ENCODE data around the gene EBF3. TPM values are rescaled to one million over a fixed set of nuclear protein-coding genes. Genes with fewer than 3 reads are reported as not detected.

EBF3 gene
- polyA plus RNA-seq, 1 experiment, result 0.32 TPM

GRCh38 chr10:130003787-130004613 lies 39.9 kb upstream of the EBF3 start:
- ChIA-PET POLR2A (no interaction called here), CTCF (no interaction called here)
- Histone ChIP-seq H3K36me3 (ENCODE audit: control insufficient read depth, insufficient read depth, low read length) (no peaks in the 10 kb centered on the region), H3K4me3 (ENCODE audit: low read depth, low read length) (no peak overlapping the region), H3K27me3 (ENCODE audit: control insufficient read depth, insufficient read depth, low read length) (no peaks in the 10 kb centered on the region)
- TF ChIP-seq, protein P1, sequence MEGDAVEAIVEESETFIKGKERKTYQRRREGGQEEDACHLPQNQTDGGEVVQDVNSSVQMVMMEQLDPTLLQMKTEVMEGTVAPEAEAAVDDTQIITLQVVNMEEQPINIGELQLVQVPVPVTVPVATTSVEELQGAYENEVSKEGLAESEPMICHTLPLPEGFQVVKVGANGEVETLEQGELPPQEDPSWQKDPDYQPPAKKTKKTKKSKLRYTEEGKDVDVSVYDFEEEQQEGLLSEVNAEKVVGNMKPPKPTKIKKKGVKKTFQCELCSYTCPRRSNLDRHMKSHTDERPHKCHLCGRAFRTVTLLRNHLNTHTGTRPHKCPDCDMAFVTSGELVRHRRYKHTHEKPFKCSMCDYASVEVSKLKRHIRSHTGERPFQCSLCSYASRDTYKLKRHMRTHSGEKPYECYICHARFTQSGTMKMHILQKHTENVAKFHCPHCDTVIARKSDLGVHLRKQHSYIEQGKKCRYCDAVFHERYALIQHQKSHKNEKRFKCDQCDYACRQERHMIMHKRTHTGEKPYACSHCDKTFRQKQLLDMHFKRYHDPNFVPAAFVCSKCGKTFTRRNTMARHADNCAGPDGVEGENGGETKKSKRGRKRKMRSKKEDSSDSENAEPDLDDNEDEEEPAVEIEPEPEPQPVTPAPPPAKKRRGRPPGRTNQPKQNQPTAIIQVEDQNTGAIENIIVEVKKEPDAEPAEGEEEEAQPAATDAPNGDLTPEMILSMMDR (IDR thresholded peaks at IDR 0.05; ENCODE audit: insufficient read depth, low read depth, low read length), result no peak
- no peak for DNase-seq (ENCODE audit: low read depth)

- DNase-seq (ENCODE audit: low read depth), result no peak
- TF ChIP-seq, protein P1 (IDR thresholded peaks at IDR 0.05; ENCODE audit: insufficient read depth, low read depth, low read length), result no peak
- ChIA-PET CTCF (interaction anchor here (0.5 kb wide), 1 partner anchor 187 kb away, joined by 3 read pairs; no protein-coding TSS in a partner anchor), POLR2A (no interaction called here)
- no peaks in the 10 kb centered on the region for H3K27me3 ChIP-seq (ENCODE audit: control insufficient read depth, insufficient read depth, low read length)
- H3K4me3 ChIP-seq (ENCODE audit: low read depth, low read length), result no peak overlapping the region
- no peaks in the 10 kb centered on the region for H3K36me3 ChIP-seq (ENCODE audit: control insufficient read depth, insufficient read depth, low read length)
Observed at GRCh38 chr10:130003166-130003565, 39.1 kb upstream of the EBF3 start.

- DNase-seq (ENCODE audit: low read depth), result no peak
- CTCF ChIA-PET, result interaction anchor here (0.5 kb wide), 1 partner anchor 188 kb away, joined by 3 read pairs; no protein-coding TSS in a partner anchor
- no peak overlapping the region for H3K4me3 ChIP-seq (ENCODE audit: low read depth, low read length)
- H3K27me3 ChIP-seq (ENCODE audit: control insufficient read depth, insufficient read depth, low read length), result no peaks in the 10 kb centered on the region
- H3K36me3 ChIP-seq (ENCODE audit: control insufficient read depth, insufficient read depth, low read length), result no peaks in the 10 kb centered on the region
- TF ChIP-seq, protein P1 (IDR thresholded peaks at IDR 0.05; ENCODE audit: insufficient read depth, low read depth, low read length), result no peak
- POLR2A ChIA-PET, result no interaction called here
Observed at GRCh38 chr10:130002606-130003005, 38.5 kb upstream of the EBF3 start.

DNA sequence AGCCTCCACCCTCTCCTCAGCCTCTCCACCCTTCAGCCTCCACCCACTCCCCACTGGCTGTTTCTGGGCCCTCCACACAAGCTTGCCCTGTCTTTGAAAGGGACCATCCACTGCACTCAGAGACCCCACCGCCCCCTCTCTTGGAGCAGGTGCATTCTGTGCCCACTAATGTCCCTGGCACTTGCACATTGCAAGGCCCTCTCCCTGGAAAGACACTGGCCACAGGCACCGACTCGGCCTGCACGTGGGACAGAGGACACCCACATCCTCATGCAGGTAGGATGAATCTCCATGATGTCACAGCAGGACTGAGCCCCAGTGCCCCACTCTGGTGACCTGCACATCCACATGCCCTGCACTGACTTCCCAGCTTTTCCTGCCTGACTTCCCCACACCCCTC lies 36.8 kb upstream of the EBF3 start:
- Histone ChIP-seq H3K4me3 (ENCODE audit: low read depth, low read length) (no peak overlapping the region), H3K27me3 (ENCODE audit: control insufficient read depth, insufficient read depth, low read length) (no peaks in the 10 kb centered on the region), H3K36me3 (ENCODE audit: control insufficient read depth, insufficient read depth, low read length) (no peaks in the 10 kb centered on the region)
- DNase-seq (ENCODE audit: low read depth), result no peak
- ChIA-PET CTCF (no interaction called here), POLR2A (no interaction called here)
- TF ChIP-seq, protein P1 (IDR thresholded peaks at IDR 0.05; ENCODE audit: insufficient read depth, low read depth, low read length), result no peak

DNA sequence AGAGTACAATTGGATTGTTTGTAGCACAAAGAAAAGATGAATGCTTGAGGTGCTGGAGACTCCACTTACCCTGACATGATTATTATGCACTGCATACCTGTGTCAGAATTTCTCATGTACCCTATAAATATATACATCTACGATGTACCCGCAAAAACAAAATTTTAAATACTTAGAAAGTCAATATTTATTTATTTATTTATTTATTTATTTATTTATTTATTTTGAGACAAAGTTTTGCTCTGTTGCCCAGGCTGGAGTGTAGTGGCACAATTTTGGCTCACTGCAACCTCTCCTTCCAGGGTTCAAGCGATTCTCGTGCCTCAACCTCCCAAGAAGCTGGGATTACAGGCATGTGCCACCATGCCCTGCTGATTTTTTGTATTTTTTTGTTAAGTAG lies 35.1 kb upstream of the EBF3 start:
- no peak overlapping the region for H3K4me3 ChIP-seq (ENCODE audit: low read depth, low read length)
- DNase-seq (ENCODE audit: low read depth), result no peak
- ChIA-PET CTCF (interaction anchor here (0.9 kb wide), 1 partner anchor 13 kb away, joined by 3 read pairs; no protein-coding TSS in a partner anchor), POLR2A (no interaction called here)
- no peaks in the 10 kb centered on the region for H3K36me3 ChIP-seq (ENCODE audit: control insufficient read depth, insufficient read depth, low read length)
- H3K27me3 ChIP-seq (ENCODE audit: control insufficient read depth, insufficient read depth, low read length), result no peaks in the 10 kb centered on the region
- TF ChIP-seq, protein P1 (IDR thresholded peaks at IDR 0.05; ENCODE audit: insufficient read depth, low read depth, low read length), result no peak
